ENCODE data around the gene BLOC1S4.

GRCh38 chr4:6754481-6755087 is 38.6 kb downstream of the BLOC1S4 start:
- TF ChIP-seq, protein P1, sequence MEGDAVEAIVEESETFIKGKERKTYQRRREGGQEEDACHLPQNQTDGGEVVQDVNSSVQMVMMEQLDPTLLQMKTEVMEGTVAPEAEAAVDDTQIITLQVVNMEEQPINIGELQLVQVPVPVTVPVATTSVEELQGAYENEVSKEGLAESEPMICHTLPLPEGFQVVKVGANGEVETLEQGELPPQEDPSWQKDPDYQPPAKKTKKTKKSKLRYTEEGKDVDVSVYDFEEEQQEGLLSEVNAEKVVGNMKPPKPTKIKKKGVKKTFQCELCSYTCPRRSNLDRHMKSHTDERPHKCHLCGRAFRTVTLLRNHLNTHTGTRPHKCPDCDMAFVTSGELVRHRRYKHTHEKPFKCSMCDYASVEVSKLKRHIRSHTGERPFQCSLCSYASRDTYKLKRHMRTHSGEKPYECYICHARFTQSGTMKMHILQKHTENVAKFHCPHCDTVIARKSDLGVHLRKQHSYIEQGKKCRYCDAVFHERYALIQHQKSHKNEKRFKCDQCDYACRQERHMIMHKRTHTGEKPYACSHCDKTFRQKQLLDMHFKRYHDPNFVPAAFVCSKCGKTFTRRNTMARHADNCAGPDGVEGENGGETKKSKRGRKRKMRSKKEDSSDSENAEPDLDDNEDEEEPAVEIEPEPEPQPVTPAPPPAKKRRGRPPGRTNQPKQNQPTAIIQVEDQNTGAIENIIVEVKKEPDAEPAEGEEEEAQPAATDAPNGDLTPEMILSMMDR (IDR thresholded peaks at IDR 0.05), result no peak
- TF ChIP-seq POLR2A (IDR thresholded peaks at IDR 0.05), result no peak

All from body of pancreas (tissue), 4 donors.